K562 (cell line): ENCODE results near the gene LIMS1. TPM values are rescaled to one million over a fixed set of nuclear protein-coding genes. Genes with fewer than 3 reads are reported as not detected.

Experiments used
- ATAC-seq: fragments of 200-7000 bp; cut with Tn5 transposase; 3 replicates; pipeline ENCODE4 v1.9.1; 2020; ENCODE audit warnings: moderate library complexity
- BruUV-seq: library from RNA; stranded (reverse); fragments of 400-500 nt; replicated peaks from 2 replicates; lab custom pipeline; 2021; lab: Mats Ljungman, UMichigan
- CTCF ChIA-PET: fragments of 300-600 bp; formaldehyde crosslinking; extraction: SDS; loops from one replicate; lab custom pipeline; 2021; ENCODE audit warnings: low intra/inter-chr PET ratio; lab: Yijun Ruan, JAX
- POLR2A ChIA-PET: fragments of 300-600, 350-650 bp; sonication (Branson Sonifier 250); formaldehyde crosslinking; extraction: SDS; loops from one replicate; lab custom pipeline; 2021; ENCODE audit warnings: antibody characterized with exemption, inconsistent platforms; lab: Yijun Ruan, JAX
- DNase-seq, 4 experiments: peaks; one replicate each; pipeline versions ENCODE4 v3.0.0 to v3.0.0-alpha.2; 2011 to 2018; ENCODE audit warnings: low spot score in 3 of 4, mixed read lengths in 3 of 4; ENCODE audit errors: extremely low read depth in 1 of 4
- FAIRE-seq: peaks from 2 replicates; lab custom pipeline; 2011; peaks lifted over from hg19 to GRCh38; lab: Jason Lieb, UNC
- H2AFZ ChIP-seq: 2 replicates; pipeline ENCODE4 v1.6.0; 2011; ENCODE audit warnings: low read depth, low read length, control low read depth, inconsistent platforms
- H3K27ac ChIP-seq: fragments of 200-600 bp; 3 replicates; pipeline ENCODE4 v1.8.0; 2011; ENCODE audit warnings: low read depth, mild to moderate bottlenecking, control low read depth, inconsistent platforms, low read length, moderate library complexity, mixed read lengths; ENCODE audit errors: extremely low read depth
- H3K27me3 ChIP-seq, 2 experiments: fragments of 300-600 bp in 1 of 2; 2 replicates in 1 of 2; 3 replicates in 1 of 2; pipeline versions ENCODE4 v1.6.0 to v1.8.0; 2011; ENCODE audit warnings: inconsistent platforms in 2 of 2, low read length in 2 of 2, mild to moderate bottlenecking in 1 of 2, mixed read lengths in 1 of 2, moderate library complexity in 1 of 2; ENCODE audit not compliant: control insufficient read depth in 2 of 2, insufficient read depth in 2 of 2
- H3K36me3 ChIP-seq: fragments of 300-600 bp; 3 replicates; pipeline ENCODE4 v1.8.0; 2011; ENCODE audit warnings: mild to moderate bottlenecking, low read length, inconsistent platforms; ENCODE audit not compliant: control insufficient read depth, insufficient read depth
- H3K4me1 ChIP-seq, 2 experiments: fragments of 200-600 bp in 1 of 2; replicated peaks in 1 of 2; 2 replicates in 1 of 2; 3 replicates in 1 of 2; pipeline versions ENCODE4 v1.5.1 to v1.8.0; 2011; ENCODE audit warnings: inconsistent platforms in 2 of 2, low read length in 2 of 2, mild to moderate bottlenecking in 1 of 2, mixed read lengths in 1 of 2, moderate library complexity in 1 of 2; ENCODE audit not compliant: control insufficient read depth in 2 of 2, insufficient read depth in 2 of 2
- H3K4me2 ChIP-seq: 2 replicates; pipeline ENCODE4 v1.6.1; 2011; ENCODE audit warnings: low read length, control low read depth, inconsistent platforms, mixed read lengths; ENCODE audit not compliant: insufficient read depth
- H3K4me3 ChIP-seq: fragments of 200-600 bp; sonication (generic), shearing (Covaris generic); 2 replicates; pipeline ENCODE4 v1.5.1; 2016; ENCODE audit warnings: control low read depth, inconsistent platforms
- H3K79me2 ChIP-seq: fragments of 200-600 bp; 3 replicates; pipeline ENCODE4 v1.8.0; 2011; ENCODE audit warnings: low read length, inconsistent platforms; ENCODE audit not compliant: control insufficient read depth, insufficient read depth
- H3K9ac ChIP-seq, 2 experiments: 2 replicates each; pipeline versions ENCODE4 v1.6.0 to v1.6.1; 2011; ENCODE audit warnings: low read depth in 2 of 2, low read length in 2 of 2, control low read depth in 1 of 2, inconsistent platforms in 1 of 2, mild to moderate bottlenecking in 1 of 2, mixed read lengths in 1 of 2; ENCODE audit not compliant: insufficient read depth in 1 of 2
- H3K9me1 ChIP-seq: one replicate; pipeline ENCODE4 v1.6.0; 2011; ENCODE audit warnings: inconsistent platforms, mild to moderate bottlenecking, low read length, moderate library complexity; ENCODE audit not compliant: control insufficient read depth, insufficient read depth
- H3K9me3 ChIP-seq: replicated peaks from 2 replicates; pipeline ENCODE4 v1.5.1; 2011; ENCODE audit warnings: low read depth, low read length, inconsistent platforms; ENCODE audit not compliant: control insufficient read depth, insufficient read depth
- H4K20me1 ChIP-seq: replicated peaks from 2 replicates; pipeline ENCODE4 v1.6.1; 2011; ENCODE audit warnings: low read length, inconsistent platforms, mixed read lengths; ENCODE audit not compliant: control insufficient read depth, insufficient read depth
- CREB3L1 ChIP-seq: fragments of 450-650 bp; IDR thresholded peaks from 2 replicates; pipeline ENCODE4 v1.6.1; 2014; ENCODE audit warnings: low read depth, mild to moderate bottlenecking, moderate library complexity, borderline replicate concordance
- EHMT2 ChIP-seq: fragments of 450-650 bp; IDR thresholded peaks from 2 replicates; pipeline ENCODE4 v1.6.1; 2018; ENCODE audit warnings: antibody characterized with exemption
- ETS2 ChIP-seq: IDR thresholded peaks from 2 replicates; pipeline ENCODE4 v1.6.1; 2016; ENCODE audit warnings: borderline replicate concordance, missing genetic modification characterization, mild to moderate bottlenecking, moderate library complexity, missing compliant biosample characterization; ENCODE audit not compliant: poor library complexity, severe bottlenecking
- NR2F6 ChIP-seq: fragments of 450-650 bp; formaldehyde crosslinking; IDR thresholded peaks from 2 replicates; pipeline ENCODE4 v1.4.0; 2020; ENCODE audit warnings: mild to moderate bottlenecking
- OTX1 ChIP-seq: fragments of 450-650 bp; formaldehyde crosslinking; IDR thresholded peaks from 2 replicates; pipeline ENCODE4 v1.4.0; 2022; ENCODE audit warnings: mild to moderate bottlenecking
- RB1 ChIP-seq: fragments of 450-650 bp; IDR thresholded peaks from 2 replicates; pipeline ENCODE4 v1.6.1; 2017; ENCODE audit warnings: low read depth, mild to moderate bottlenecking
- ZBTB9 ChIP-seq: fragments of 450-650 bp; formaldehyde crosslinking; IDR thresholded peaks from 2 replicates; pipeline ENCODE4 v1.4.0; 2020; ENCODE audit warnings: mild to moderate bottlenecking, moderate library complexity
- ZNF165 ChIP-seq: fragments of 250-450 bp; sonication (Bioruptor Pico); IDR thresholded peaks from 2 replicates; pipeline ENCODE4 v1.4.0; 2020; ENCODE audit warnings: borderline replicate concordance
- ZNF384 ChIP-seq: IDR thresholded peaks from 2 replicates; pipeline ENCODE4 v1.6.1; 2012; ENCODE audit warnings: low read depth, low read length, improper control_type of control experiment
- ZNF395 ChIP-seq: fragments of 200-800 bp; sonication (Bioruptor generic); IDR thresholded peaks from 2 replicates; pipeline ENCODE4 v1.6.1; 2017; ENCODE audit warnings: missing genetic modification characterization, missing compliant biosample characterization
- ZNF76 ChIP-seq: fragments of 250-450 bp; sonication (Bioruptor Pico); IDR thresholded peaks from 2 replicates; pipeline ENCODE4 v1.4.0; 2020; ENCODE audit warnings: mild to moderate bottlenecking, moderate library complexity, borderline replicate concordance
- WGBS: fragments of 100-300 bp; shearing (Covaris generic); methylation state at CpG from one replicate; pipeline ENCODE4 v1.1.6; 2016; ENCODE audit warnings: low coverage, mixed read lengths; ENCODE audit not compliant: insufficient coverage; ENCODE audit errors: missing lambda C conversion rate; 5-methylcytosine and 5-hydroxymethylcytosine counted together
- in situ Hi-C: fragments of 300-500 bp; cut with MboI; formaldehyde crosslinking; loops from 4 replicates; pipeline ENCODE4 v1.15.0; 2018; ENCODE audit warnings: inconsistent platforms, mixed read lengths
- intact Hi-C: fragments of 100-400 bp; cut with micrococcal nuclease; formaldehyde crosslinking; loops from 2 replicates; pipeline ENCODE4 v1.14.2; 2022
- polyA plus RNA-seq, 8 experiments: library from polyadenylated mRNA; depleted of rRNA in 4 of 8; stranded (reverse) in 5 of 8; unstranded in 3 of 8; fragments of >200 nt; fragmentation: Nextera tagmentation in 2 of 8; fragmentation: Illumina TruSeq in 1 of 8; extraction: Ambion mirVana in 2 of 8; extraction: Trizol in 1 of 8; gene quantifications; 2 replicates each; pipeline versions ENCODE4 v1.2.1 to v1.2.3, GENCODE V29; 2011 to 2014; ENCODE audit warnings: inconsistent platforms in 1 of 8, missing spikeins in 1 of 8
- total RNA-seq, 7 experiments: library from RNA; depleted of rRNA in 6 of 7; stranded (reverse); fragments of >200 nt in 6 of 7; fragmentation: Illumina TruSeq in 2 of 7; extraction: Trizol in 2 of 7; gene quantifications; 2 replicates each; pipeline versions ENCODE4 v1.2.1 to v1.2.3, GENCODE V29; 2011 to 2021; ENCODE audit warnings: low replicate concordance in 1 of 7

Gene LIMS1
- total and polyA plus RNA-seq, 9 of the 15 experiments (the other 6 are each of a cell fraction or from before 2014, with no cell fraction given) = 52.8 to 134 (median 81.0) TPM

GRCh38 chr2:108634011-108634410, 99.7 kb downstream of the LIMS1 start:
- intact Hi-C loops = no loop called here
- ChIA-PET POLR2A (interaction anchor here (0.6 to 2.3 kb wide), 5 partner anchors 9 to 42 kb away, joined by 4 to 12 read pairs (median 4); no protein-coding TSS in a partner anchor), CTCF (no interaction called here)
- Histone ChIP-seq H3K4me3 (no peak overlapping the region), H3K9me1 (peaks cover 9% of the 10 kb centered on the region), H2AFZ (no peak overlapping the region), H3K36me3 (peaks cover 1% of the 10 kb centered on the region; the same call in 1 of the 3 replicates), H3K27me3 (no peaks in the 10 kb centered on the region), H3K79me2 (peaks cover 88% of the 10 kb centered on the region)
- no peak for TF ChIP-seq NR2F6 (CRISPR knock-in tag)
- no peak for TF ChIP-seq RB1
- no peak for TF ChIP-seq ZNF165 (CRISPR knock-in tag)
- TF ChIP-seq, all 486 proteins: peak for 0
- no peaks in the 10 kb centered on the region; the same call in none of the 2 replicates for H4K20me1 ChIP-seq
- in situ Hi-C loops = no loop called here
- peaks cover 21 to 37% of the 10 kb centered on the region in 2 experiments for H3K4me1 ChIP-seq
- H3K9me3 ChIP-seq = no peaks in the 10 kb centered on the region
- ATAC-seq (no peak), FAIRE-seq (no peak), DNase-seq (no peak)
- H3K27ac ChIP-seq = no peak overlapping the region
- peak overlapping the region in 1 of 2 experiments; percentile 60; a peak in 1 of 4 replicates for H3K9ac ChIP-seq
- H3K4me2 ChIP-seq = no peak overlapping the region
- no TSS peak for BruUV-seq

GRCh38 chr2:108634576-108635160, 100.4 kb downstream of the LIMS1 start:
- Histone ChIP-seq H3K27ac (peak overlapping the region; percentile 26; the same call in 1 of the 3 replicates), H3K4me2 (no peak overlapping the region), H3K4me3 (no peak overlapping the region), H2AFZ (no peak overlapping the region), H3K9ac (no peak overlapping the region), H3K27me3 (no peaks in the 10 kb centered on the region), H3K36me3 (peaks cover 3% of the 10 kb centered on the region; the same call in 1 of the 3 replicates), H3K4me1 (peaks cover 21 to 42% of the 10 kb centered on the region in 2 experiments), H3K9me3 (no peaks in the 10 kb centered on the region), H3K79me2 (peaks cover 86% of the 10 kb centered on the region), H4K20me1 (no peaks in the 10 kb centered on the region; the same call in none of the 2 replicates), H3K9me1 (peaks cover 9% of the 10 kb centered on the region)
- BruUV-seq = no TSS peak
- CTCF ChIA-PET = no interaction called here
- WGBS = 75% methylated on average over 8 of the region's 10 CpGs
- in situ Hi-C loops = no loop called here
- no peak for ATAC-seq
- DNase-seq = no peak
- intact Hi-C loops = loop anchor here (5.0 kb wide), 2 partner anchors 37 to 102 kb away; partner anchors contain the start of gene LIMS1
- POLR2A ChIA-PET = interaction anchor here (0.6 to 2.3 kb wide), 6 partner anchors 9 to 1175 kb away, joined by 3 to 12 read pairs (median 4); no protein-coding TSS in a partner anchor
- FAIRE-seq = no peak
- TF ChIP-seq ZNF76 = no peak
- no peak for TF ChIP-seq ETS2
- no peak for TF ChIP-seq ZBTB9
- no peak for TF ChIP-seq OTX1
- no peak for TF ChIP-seq CREB3L1
- TF ChIP-seq ZNF384 = no peak
- no peak for TF ChIP-seq EHMT2
- no peak for TF ChIP-seq ZNF395 (CRISPR knock-in tag)
